Measurements from ENCODE around the gene DDI2.

- TF ChIP-seq, protein P1, sequence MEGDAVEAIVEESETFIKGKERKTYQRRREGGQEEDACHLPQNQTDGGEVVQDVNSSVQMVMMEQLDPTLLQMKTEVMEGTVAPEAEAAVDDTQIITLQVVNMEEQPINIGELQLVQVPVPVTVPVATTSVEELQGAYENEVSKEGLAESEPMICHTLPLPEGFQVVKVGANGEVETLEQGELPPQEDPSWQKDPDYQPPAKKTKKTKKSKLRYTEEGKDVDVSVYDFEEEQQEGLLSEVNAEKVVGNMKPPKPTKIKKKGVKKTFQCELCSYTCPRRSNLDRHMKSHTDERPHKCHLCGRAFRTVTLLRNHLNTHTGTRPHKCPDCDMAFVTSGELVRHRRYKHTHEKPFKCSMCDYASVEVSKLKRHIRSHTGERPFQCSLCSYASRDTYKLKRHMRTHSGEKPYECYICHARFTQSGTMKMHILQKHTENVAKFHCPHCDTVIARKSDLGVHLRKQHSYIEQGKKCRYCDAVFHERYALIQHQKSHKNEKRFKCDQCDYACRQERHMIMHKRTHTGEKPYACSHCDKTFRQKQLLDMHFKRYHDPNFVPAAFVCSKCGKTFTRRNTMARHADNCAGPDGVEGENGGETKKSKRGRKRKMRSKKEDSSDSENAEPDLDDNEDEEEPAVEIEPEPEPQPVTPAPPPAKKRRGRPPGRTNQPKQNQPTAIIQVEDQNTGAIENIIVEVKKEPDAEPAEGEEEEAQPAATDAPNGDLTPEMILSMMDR (conservative IDR thresholded peaks at IDR 0.05 in 1 of 2, IDR thresholded peaks at IDR 0.05 in 1 of 2; ENCODE audit: extremely low read depth in 1 of 2, insufficient read depth in 1 of 2, low read depth in 1 of 2, low read length in 2 of 2): no peak
- TF ChIP-seq EZH2 (IDR thresholded peaks at IDR 0.05; ENCODE audit: borderline replicate concordance, low read length): no peak
These were observed 70.2 kb downstream of the DDI2 start for GRCh38 chr1:15687446-15687845.

Measured in mammary epithelial cell (primary cell).